Aorta (tissue), 4 donors: ENCODE results near the gene KIAA0753. TPM values are rescaled to one million over a fixed set of nuclear protein-coding genes. Genes with fewer than 3 reads are reported as not detected.

Experiments
- microRNA-seq, 2 donors: library from miRNA; unstranded; fragments of <30 nt; microRNA quantifications; one replicate each; pipeline ENCODE4 v1.2.0, GENCODE V29; 2020
- polyA plus RNA-seq, 2 donors: library from polyadenylated mRNA; stranded (reverse); fragments of 200-250 nt; gene quantifications; one replicate each; pipeline ENCODE4 v1.2.3, GENCODE V29; 2013
- total RNA-seq, 2 donors: library from RNA; stranded (reverse); fragmentation: NEBNext Ultra II Directional; extraction: Animal tissue kit (Norgen Biotek cat#: 25700); gene quantifications; one replicate each; pipeline ENCODE4 v1.2.1, GENCODE V29; 2021
- donor health status: healthy with polysubstance abuse.
- donor health status: Bipolar disorder and iron deficiency.
- donor health status: DM: no; HTN: no; CAD: no.
- donor health status: DM: yes; HTN: yes; CAD: no.

Gene KIAA0753
- total and polyA plus RNA-seq, 4 donors, result 2.5 to 20.2 (median 10.3) TPM

Small RNA genes within 50 kb of the gene (microRNA-seq; reads per million reads assigned to microRNA genes)
- gene MIR4520-1 (0 reads per million in 2 donors), gene MIR4520-2 (0 reads per million in 2 donors)

Other genes with a start within 250 kb of the KIAA0753 start
- not detected for gene AIPL1, start 205.6 kb downstream of the KIAA0753 start, total RNA-seq
- under 1 TPM in 1 of 2 donors, not detected in 1; 0.25 TPM for gene AIPL1, start 205.6 kb downstream of the KIAA0753 start, polyA plus RNA-seq
- under 1 TPM in 1 of 2 donors, not detected in 1; 0.84 TPM for gene PIMREG, start 196.3 kb downstream of the KIAA0753 start, total RNA-seq
- gene PIMREG, start 196.3 kb downstream of the KIAA0753 start, polyA plus RNA-seq, result under 1 TPM in 1 of 2 donors, not detected in 1; 0.50 TPM
- gene PITPNM3, start 84.2 kb downstream of the KIAA0753 start, total RNA-seq, result 1 to 10 TPM; 1.8 to 3.6 TPM
- under 1 TPM; 0.38 to 0.67 TPM for gene PITPNM3, start 84.2 kb downstream of the KIAA0753 start, polyA plus RNA-seq
- gene TXNDC17, start 349 bp upstream of the KIAA0753 start, total RNA-seq, result 10 to 100 TPM; 28.0 to 41.4 TPM
- gene TXNDC17, start 349 bp upstream of the KIAA0753 start, polyA plus RNA-seq, result 100 to 1,000 TPM in 1 of 2 donors, 10 to 100 TPM in 1; 97.0 to 149 TPM
- gene MED31, start 10.9 kb upstream of the KIAA0753 start, total RNA-seq, result 10 to 100 TPM in 1 of 2 donors, 1 to 10 TPM in 1; 8.4 to 14.1 TPM
- 10 to 100 TPM in 1 of 2 donors, 1 to 10 TPM in 1; 9.9 to 15.2 TPM for gene MED31, start 10.9 kb upstream of the KIAA0753 start, polyA plus RNA-seq
- gene C17orf100, start 11.1 kb upstream of the KIAA0753 start, total RNA-seq, result 1 to 10 TPM; 1.2 to 1.5 TPM
- gene C17orf100, start 11.1 kb upstream of the KIAA0753 start, polyA plus RNA-seq, result 1 to 10 TPM; 1.0 to 1.5 TPM
- under 1 TPM; 0.10 to 0.36 TPM for gene SLC13A5, start 72.7 kb upstream of the KIAA0753 start, total RNA-seq
- not detected for gene SLC13A5, start 72.7 kb upstream of the KIAA0753 start, polyA plus RNA-seq
- 100 to 1,000 TPM in 1 of 2 donors, 10 to 100 TPM in 1; 74.8 to 108 TPM for gene XAF1, start 115.3 kb upstream of the KIAA0753 start, total RNA-seq
- gene XAF1, start 115.3 kb upstream of the KIAA0753 start, polyA plus RNA-seq, result 10 to 100 TPM in 1 of 2 donors, 1 to 10 TPM in 1; 4.5 to 56.8 TPM
- gene FBXO39, start 135.5 kb upstream of the KIAA0753 start, total RNA-seq, result 1 to 10 TPM in 1 of 2 donors, under 1 TPM in 1; 0.26 to 2.0 TPM
- under 1 TPM in 1 of 2 donors, not detected in 1; 0.26 TPM for gene FBXO39, start 135.5 kb upstream of the KIAA0753 start, polyA plus RNA-seq
- gene TEKT1, start 191.0 kb upstream of the KIAA0753 start, total RNA-seq, result not detected
- gene TEKT1, start 191.0 kb upstream of the KIAA0753 start, polyA plus RNA-seq, result not detected